K562 (cell line): ENCODE data around the gene BPIFB2. TPM values are rescaled to one million over a fixed set of nuclear protein-coding genes. Genes with fewer than 3 reads are reported as not detected.

Experiments used
- ATAC-seq: fragments of 200-7000 bp; cut with Tn5 transposase; 3 replicates; pipeline ENCODE4 v1.9.1; 2020; ENCODE audit warnings: moderate library complexity
- BruUV-seq: library from RNA; stranded (reverse); fragments of 400-500 nt; replicated peaks from 2 replicates; lab custom pipeline; 2021; lab: Mats Ljungman, UMichigan
- CTCF ChIA-PET: fragments of 300-600 bp; formaldehyde crosslinking; extraction: SDS; loops from one replicate; lab custom pipeline; 2021; ENCODE audit warnings: low intra/inter-chr PET ratio; lab: Yijun Ruan, JAX
- POLR2A ChIA-PET: fragments of 300-600, 350-650 bp; sonication (Branson Sonifier 250); formaldehyde crosslinking; extraction: SDS; loops from one replicate; lab custom pipeline; 2021; ENCODE audit warnings: antibody characterized with exemption, inconsistent platforms; lab: Yijun Ruan, JAX
- DNase-seq, 4 experiments: peaks; one replicate each; pipeline versions ENCODE4 v3.0.0 to v3.0.0-alpha.2; 2011 to 2018; ENCODE audit warnings: low spot score in 3 of 4, mixed read lengths in 3 of 4; ENCODE audit errors: extremely low read depth in 1 of 4
- FAIRE-seq: peaks from 2 replicates; lab custom pipeline; 2011; peaks lifted over from hg19 to GRCh38; lab: Jason Lieb, UNC
- H2AFZ ChIP-seq: 2 replicates; pipeline ENCODE4 v1.6.0; 2011; ENCODE audit warnings: low read depth, low read length, control low read depth, inconsistent platforms
- H3K27ac ChIP-seq: fragments of 200-600 bp; 3 replicates; pipeline ENCODE4 v1.8.0; 2011; ENCODE audit warnings: low read depth, mild to moderate bottlenecking, control low read depth, inconsistent platforms, low read length, moderate library complexity, mixed read lengths; ENCODE audit errors: extremely low read depth
- H3K27me3 ChIP-seq, 2 experiments: fragments of 300-600 bp in 1 of 2; 2 replicates in 1 of 2; 3 replicates in 1 of 2; pipeline versions ENCODE4 v1.6.0 to v1.8.0; 2011; ENCODE audit warnings: inconsistent platforms in 2 of 2, low read length in 2 of 2, mild to moderate bottlenecking in 1 of 2, mixed read lengths in 1 of 2, moderate library complexity in 1 of 2; ENCODE audit not compliant: control insufficient read depth in 2 of 2, insufficient read depth in 2 of 2
- H3K36me3 ChIP-seq: fragments of 300-600 bp; 3 replicates; pipeline ENCODE4 v1.8.0; 2011; ENCODE audit warnings: mild to moderate bottlenecking, low read length, inconsistent platforms; ENCODE audit not compliant: control insufficient read depth, insufficient read depth
- H3K4me1 ChIP-seq, 2 experiments: fragments of 200-600 bp in 1 of 2; replicated peaks in 1 of 2; 2 replicates in 1 of 2; 3 replicates in 1 of 2; pipeline versions ENCODE4 v1.5.1 to v1.8.0; 2011; ENCODE audit warnings: inconsistent platforms in 2 of 2, low read length in 2 of 2, mild to moderate bottlenecking in 1 of 2, mixed read lengths in 1 of 2, moderate library complexity in 1 of 2; ENCODE audit not compliant: control insufficient read depth in 2 of 2, insufficient read depth in 2 of 2
- H3K4me2 ChIP-seq: 2 replicates; pipeline ENCODE4 v1.6.1; 2011; ENCODE audit warnings: low read length, control low read depth, inconsistent platforms, mixed read lengths; ENCODE audit not compliant: insufficient read depth
- H3K4me3 ChIP-seq: fragments of 200-600 bp; sonication (generic), shearing (Covaris generic); 2 replicates; pipeline ENCODE4 v1.5.1; 2016; ENCODE audit warnings: control low read depth, inconsistent platforms
- H3K79me2 ChIP-seq: fragments of 200-600 bp; 3 replicates; pipeline ENCODE4 v1.8.0; 2011; ENCODE audit warnings: low read length, inconsistent platforms; ENCODE audit not compliant: control insufficient read depth, insufficient read depth
- H3K9ac ChIP-seq, 2 experiments: 2 replicates each; pipeline versions ENCODE4 v1.6.0 to v1.6.1; 2011; ENCODE audit warnings: low read depth in 2 of 2, low read length in 2 of 2, control low read depth in 1 of 2, inconsistent platforms in 1 of 2, mild to moderate bottlenecking in 1 of 2, mixed read lengths in 1 of 2; ENCODE audit not compliant: insufficient read depth in 1 of 2
- H3K9me1 ChIP-seq: one replicate; pipeline ENCODE4 v1.6.0; 2011; ENCODE audit warnings: inconsistent platforms, mild to moderate bottlenecking, low read length, moderate library complexity; ENCODE audit not compliant: control insufficient read depth, insufficient read depth
- H3K9me3 ChIP-seq: replicated peaks from 2 replicates; pipeline ENCODE4 v1.5.1; 2011; ENCODE audit warnings: low read depth, low read length, inconsistent platforms; ENCODE audit not compliant: control insufficient read depth, insufficient read depth
- H4K20me1 ChIP-seq: replicated peaks from 2 replicates; pipeline ENCODE4 v1.6.1; 2011; ENCODE audit warnings: low read length, inconsistent platforms, mixed read lengths; ENCODE audit not compliant: control insufficient read depth, insufficient read depth
- CHD4 ChIP-seq: fragments of 200-600 bp; sonication (generic); IDR thresholded peaks from 3 replicates; pipeline ENCODE4 v1.6.1; 2012; ENCODE audit warnings: low read depth, mild to moderate bottlenecking, mixed read lengths, low read length, inconsistent platforms; ENCODE audit not compliant: insufficient read depth, insufficient replicate concordance, poor library complexity, severe bottlenecking
- ETV6 ChIP-seq, 3 experiments: fragments of 150-350 bp in 1 of 3; sonication (generic) in 1 of 3; formaldehyde crosslinking in 1 of 3; IDR thresholded peaks; 2 replicates each; pipeline versions ENCODE4 v1.6.1 to v1.8.0; 2014 to 2022; ENCODE audit warnings: borderline replicate concordance in 2 of 3, low read depth in 2 of 3, antibody characterized with exemption in 1 of 3, low read length in 1 of 3, mild to moderate bottlenecking in 1 of 3, missing genetic modification reagents in 1 of 3
- HES1 ChIP-seq: fragments of 450-650 bp; IDR thresholded peaks from 2 replicates; pipeline ENCODE4 v1.6.1; 2016; ENCODE audit warnings: low read depth, mild to moderate bottlenecking, moderate library complexity
- MEF2D ChIP-seq: conservative IDR thresholded peaks from 2 replicates; pipeline ENCODE4 v1.6.1; 2016; ENCODE audit warnings: low read depth, missing genetic modification characterization, missing compliant biosample characterization
- RBFOX2 ChIP-seq: fragments of 200-400 bp; formaldehyde crosslinking; IDR thresholded peaks from 2 replicates; pipeline ENCODE4 v1.6.1; 2017; ENCODE audit warnings: low read depth, mild to moderate bottlenecking, low read length, moderate library complexity
- SMARCA5 ChIP-seq: fragments of 450-650 bp; IDR thresholded peaks from 2 replicates; pipeline ENCODE4 v1.6.1; 2016
- SRSF7 ChIP-seq: fragments of 200-400 bp; formaldehyde crosslinking; optimal IDR thresholded peaks from 2 replicates; pipeline ENCODE3; 2017; ENCODE audit warnings: mild to moderate bottlenecking, low read depth, low read length
- TAF1 ChIP-seq: IDR thresholded peaks from 2 replicates; pipeline ENCODE4 v1.6.1; 2011; ENCODE audit warnings: mild to moderate bottlenecking, low read length, moderate library complexity; ENCODE audit not compliant: insufficient read depth, control insufficient read depth, severe bottlenecking; ENCODE audit errors: extremely low read depth
- TBL1XR1 ChIP-seq, 2 experiments: IDR thresholded peaks; 2 replicates each; pipeline ENCODE4 v1.6.1; 2012; ENCODE audit warnings: improper control_type of control experiment in 2 of 2, low read length in 2 of 2, mild to moderate bottlenecking in 1 of 2
- TRIM28 ChIP-seq: fragments of 450-650 bp; IDR thresholded peaks from 2 replicates; pipeline ENCODE4 v1.6.1; 2017
- ZC3H11A ChIP-seq: IDR thresholded peaks from 2 replicates; pipeline ENCODE4 v1.6.1; 2012; ENCODE audit warnings: low read depth, low read length, improper control_type of control experiment
- ZHX1 ChIP-seq: fragments of 150-350 bp; conservative IDR thresholded peaks from 2 replicates; pipeline ENCODE4 v1.6.1; 2014; ENCODE audit warnings: low read length
- ZNF143 ChIP-seq: sonication (generic); formaldehyde crosslinking; IDR thresholded peaks from 2 replicates; pipeline ENCODE4 v1.9.0; 2022; ENCODE audit warnings: mild to moderate bottlenecking, missing genetic modification reagents
- ZNF655 ChIP-seq: fragments of 250-450 bp; sonication (Bioruptor Pico); IDR thresholded peaks from 2 replicates; pipeline ENCODE4 v1.5.0; 2021
- WGBS: fragments of 100-300 bp; shearing (Covaris generic); methylation state at CpG from one replicate; pipeline ENCODE4 v1.1.6; 2016; ENCODE audit warnings: low coverage, mixed read lengths; ENCODE audit not compliant: insufficient coverage; ENCODE audit errors: missing lambda C conversion rate; 5-methylcytosine and 5-hydroxymethylcytosine counted together
- in situ Hi-C: fragments of 300-500 bp; cut with MboI; formaldehyde crosslinking; loops from 4 replicates; pipeline ENCODE4 v1.15.0; 2018; ENCODE audit warnings: inconsistent platforms, mixed read lengths
- intact Hi-C: fragments of 100-400 bp; cut with micrococcal nuclease; formaldehyde crosslinking; loops from 2 replicates; pipeline ENCODE4 v1.14.2; 2022
- polyA plus RNA-seq, 8 experiments: library from polyadenylated mRNA; depleted of rRNA in 4 of 8; stranded (reverse) in 5 of 8; unstranded in 3 of 8; fragments of >200 nt; fragmentation: Nextera tagmentation in 2 of 8; fragmentation: Illumina TruSeq in 1 of 8; extraction: Ambion mirVana in 2 of 8; extraction: Trizol in 1 of 8; gene quantifications; 2 replicates each; pipeline versions ENCODE4 v1.2.1 to v1.2.3, GENCODE V29; 2011 to 2014; ENCODE audit warnings: inconsistent platforms in 1 of 8, missing spikeins in 1 of 8
- total RNA-seq, 7 experiments: library from RNA; depleted of rRNA in 6 of 7; stranded (reverse); fragments of >200 nt in 6 of 7; fragmentation: Illumina TruSeq in 2 of 7; extraction: Trizol in 2 of 7; gene quantifications; 2 replicates each; pipeline versions ENCODE4 v1.2.1 to v1.2.3, GENCODE V29; 2011 to 2021; ENCODE audit warnings: low replicate concordance in 1 of 7
- TF ChIP-seq, protein P1 (sequence below): IDR thresholded peaks from 2 replicates; pipeline ENCODE4 v1.6.1; 2016; ENCODE audit warnings: missing genetic modification characterization, missing compliant biosample characterization

BPIFB2 gene
- total and polyA plus RNA-seq, 9 of the 15 experiments (the other 6 are each of a cell fraction or from before 2014, with no cell fraction given) = not detected

GRCh38 chr20:32973077-32973717 lies 34.3 kb upstream of the BPIFB2 start:
- DNase-seq = no peak
- ChIA-PET CTCF (no interaction called here), POLR2A (interaction anchor here (0.5 to 0.8 kb wide), 4 partner anchors 8 to 299 kb away, joined by 3 to 5 read pairs (median 3); no protein-coding TSS in a partner anchor)
- Histone ChIP-seq H4K20me1 (0 out of 2 replicates have a peak, but pooled peaks cover 5% of the 10 kb centered on the region), H3K4me2 (no peak overlapping the region), H2AFZ (no peak overlapping the region), H3K27ac (no peak overlapping the region), H3K9ac (no peak overlapping the region), H3K9me1 (no peaks in the 10 kb centered on the region), H3K79me2 (no peaks in the 10 kb centered on the region), H3K27me3 (peaks cover 16 to 62% of the 10 kb centered on the region in 2 experiments), H3K9me3 (no peaks in the 10 kb centered on the region), H3K36me3 (no peaks in the 10 kb centered on the region), H3K4me1 (peaks cover 5 to 8% of the 10 kb centered on the region in 2 experiments; a peak in 3 of 5 replicates), H3K4me3 (no peak overlapping the region)
- in situ Hi-C loops (no loop called here), intact Hi-C loops (no loop called here)
- WGBS = 16% methylated on average over 10 of the region's 10 CpGs
- ATAC-seq = no peak
- no peak for FAIRE-seq
- no TSS peak for BruUV-seq
- TF ChIP-seq, protein P1, sequence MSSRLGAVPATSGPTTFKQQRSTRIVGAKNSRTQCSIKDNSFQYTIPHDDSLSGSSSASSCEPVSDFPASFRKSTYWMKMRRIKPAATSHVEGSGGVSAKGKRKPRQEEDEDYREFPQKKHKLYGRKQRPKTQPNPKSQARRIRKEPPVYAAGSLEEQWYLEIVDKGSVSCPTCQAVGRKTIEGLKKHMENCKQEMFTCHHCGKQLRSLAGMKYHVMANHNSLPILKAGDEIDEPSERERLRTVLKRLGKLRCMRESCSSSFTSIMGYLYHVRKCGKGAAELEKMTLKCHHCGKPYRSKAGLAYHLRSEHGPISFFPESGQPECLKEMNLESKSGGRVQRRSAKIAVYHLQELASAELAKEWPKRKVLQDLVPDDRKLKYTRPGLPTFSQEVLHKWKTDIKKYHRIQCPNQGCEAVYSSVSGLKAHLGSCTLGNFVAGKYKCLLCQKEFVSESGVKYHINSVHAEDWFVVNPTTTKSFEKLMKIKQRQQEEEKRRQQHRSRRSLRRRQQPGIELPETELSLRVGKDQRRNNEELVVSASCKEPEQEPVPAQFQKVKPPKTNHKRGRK (tag) = no peak
- TF ChIP-seq SMARCA5 (peak; percentile 48; the same call in 1 of the 2 replicates), MEF2D (tag) (no peak), SRSF7 (no peak), ZNF143 (CRISPR knock-in tag) (no peak), RBFOX2 (no peak), TAF1 (no peak), HES1 (no peak), TBL1XR1 (IDR thresholded peaks at IDR 0.05; ENCODE audit: low read length in 2 of 2) (no peak), ZNF655 (CRISPR knock-in tag) (no peak), ZC3H11A (no peak), TRIM28 (no peak), ZHX1 (no peak), ETV6 (IDR thresholded peaks at IDR 0.05; ENCODE audit: borderline replicate concordance in 1 of 2, low read depth in 2 of 2, low read length in 1 of 2) (no peak), ETV6 (CRISPR knock-in tag; IDR thresholded peaks at IDR 0.05; ENCODE audit: borderline replicate concordance) (no peak), CHD4 (peak; percentile 68)
